K562 (cell line): ENCODE data around the gene TRPM6. TPM values are rescaled to one million over a fixed set of nuclear protein-coding genes. Genes with fewer than 3 reads are reported as not detected.

Experiments used
- ATAC-seq: fragments of 200-7000 bp; cut with Tn5 transposase; 3 replicates; pipeline ENCODE4 v1.9.1; 2020; ENCODE audit warnings: moderate library complexity
- BruUV-seq: library from RNA; stranded (reverse); fragments of 400-500 nt; replicated peaks from 2 replicates; lab custom pipeline; 2021; lab: Mats Ljungman, UMichigan
- CTCF ChIA-PET: fragments of 300-600 bp; formaldehyde crosslinking; extraction: SDS; loops from one replicate; lab custom pipeline; 2021; ENCODE audit warnings: low intra/inter-chr PET ratio; lab: Yijun Ruan, JAX
- POLR2A ChIA-PET: fragments of 300-600, 350-650 bp; sonication (Branson Sonifier 250); formaldehyde crosslinking; extraction: SDS; loops from one replicate; lab custom pipeline; 2021; ENCODE audit warnings: antibody characterized with exemption, inconsistent platforms; lab: Yijun Ruan, JAX
- DNase-seq, 4 experiments: peaks; one replicate each; pipeline versions ENCODE4 v3.0.0 to v3.0.0-alpha.2; 2011 to 2018; ENCODE audit warnings: low spot score in 3 of 4, mixed read lengths in 3 of 4; ENCODE audit errors: extremely low read depth in 1 of 4
- FAIRE-seq: peaks from 2 replicates; lab custom pipeline; 2011; peaks lifted over from hg19 to GRCh38; lab: Jason Lieb, UNC
- H2AFZ ChIP-seq: 2 replicates; pipeline ENCODE4 v1.6.0; 2011; ENCODE audit warnings: low read depth, low read length, control low read depth, inconsistent platforms
- H3K27ac ChIP-seq: fragments of 200-600 bp; 3 replicates; pipeline ENCODE4 v1.8.0; 2011; ENCODE audit warnings: low read depth, mild to moderate bottlenecking, control low read depth, inconsistent platforms, low read length, moderate library complexity, mixed read lengths; ENCODE audit errors: extremely low read depth
- H3K27me3 ChIP-seq, 2 experiments: fragments of 300-600 bp in 1 of 2; 2 replicates in 1 of 2; 3 replicates in 1 of 2; pipeline versions ENCODE4 v1.6.0 to v1.8.0; 2011; ENCODE audit warnings: inconsistent platforms in 2 of 2, low read length in 2 of 2, mild to moderate bottlenecking in 1 of 2, mixed read lengths in 1 of 2, moderate library complexity in 1 of 2; ENCODE audit not compliant: control insufficient read depth in 2 of 2, insufficient read depth in 2 of 2
- H3K36me3 ChIP-seq: fragments of 300-600 bp; 3 replicates; pipeline ENCODE4 v1.8.0; 2011; ENCODE audit warnings: mild to moderate bottlenecking, low read length, inconsistent platforms; ENCODE audit not compliant: control insufficient read depth, insufficient read depth
- H3K4me1 ChIP-seq, 2 experiments: fragments of 200-600 bp in 1 of 2; replicated peaks in 1 of 2; 2 replicates in 1 of 2; 3 replicates in 1 of 2; pipeline versions ENCODE4 v1.5.1 to v1.8.0; 2011; ENCODE audit warnings: inconsistent platforms in 2 of 2, low read length in 2 of 2, mild to moderate bottlenecking in 1 of 2, mixed read lengths in 1 of 2, moderate library complexity in 1 of 2; ENCODE audit not compliant: control insufficient read depth in 2 of 2, insufficient read depth in 2 of 2
- H3K4me2 ChIP-seq: 2 replicates; pipeline ENCODE4 v1.6.1; 2011; ENCODE audit warnings: low read length, control low read depth, inconsistent platforms, mixed read lengths; ENCODE audit not compliant: insufficient read depth
- H3K4me3 ChIP-seq: fragments of 200-600 bp; sonication (generic), shearing (Covaris generic); 2 replicates; pipeline ENCODE4 v1.5.1; 2016; ENCODE audit warnings: control low read depth, inconsistent platforms
- H3K79me2 ChIP-seq: fragments of 200-600 bp; 3 replicates; pipeline ENCODE4 v1.8.0; 2011; ENCODE audit warnings: low read length, inconsistent platforms; ENCODE audit not compliant: control insufficient read depth, insufficient read depth
- H3K9ac ChIP-seq, 2 experiments: 2 replicates each; pipeline versions ENCODE4 v1.6.0 to v1.6.1; 2011; ENCODE audit warnings: low read depth in 2 of 2, low read length in 2 of 2, control low read depth in 1 of 2, inconsistent platforms in 1 of 2, mild to moderate bottlenecking in 1 of 2, mixed read lengths in 1 of 2; ENCODE audit not compliant: insufficient read depth in 1 of 2
- H3K9me1 ChIP-seq: one replicate; pipeline ENCODE4 v1.6.0; 2011; ENCODE audit warnings: inconsistent platforms, mild to moderate bottlenecking, low read length, moderate library complexity; ENCODE audit not compliant: control insufficient read depth, insufficient read depth
- H3K9me3 ChIP-seq: replicated peaks from 2 replicates; pipeline ENCODE4 v1.5.1; 2011; ENCODE audit warnings: low read depth, low read length, inconsistent platforms; ENCODE audit not compliant: control insufficient read depth, insufficient read depth
- H4K20me1 ChIP-seq: replicated peaks from 2 replicates; pipeline ENCODE4 v1.6.1; 2011; ENCODE audit warnings: low read length, inconsistent platforms, mixed read lengths; ENCODE audit not compliant: control insufficient read depth, insufficient read depth
- CBX8 ChIP-seq: fragments of 200-600 bp; sonication (generic); IDR thresholded peaks from 2 replicates; pipeline ENCODE4 v1.6.1; 2012; ENCODE audit warnings: borderline replicate concordance, mixed run types, low read depth, mild to moderate bottlenecking, moderate library complexity, mixed read lengths, low read length, control low read depth, inconsistent platforms; ENCODE audit not compliant: poor library complexity, severe bottlenecking; ENCODE audit errors: extremely low read depth
- NKRF ChIP-seq: fragments of 450-650 bp; IDR thresholded peaks from 2 replicates; pipeline ENCODE4 v1.6.1; 2016; ENCODE audit warnings: borderline replicate concordance
- PTRF ChIP-seq: fragments of 450-650 bp; IDR thresholded peaks from 2 replicates; pipeline ENCODE4 v1.6.1; 2016; ENCODE audit warnings: mild to moderate bottlenecking, missing genetic modification characterization, missing compliant biosample characterization
- TBL1XR1 ChIP-seq, 2 experiments: IDR thresholded peaks; 2 replicates each; pipeline ENCODE4 v1.6.1; 2012; ENCODE audit warnings: improper control_type of control experiment in 2 of 2, low read length in 2 of 2, mild to moderate bottlenecking in 1 of 2
- ZBTB43 ChIP-seq: sonication (generic); formaldehyde crosslinking; IDR thresholded peaks from 2 replicates; pipeline ENCODE4 v1.8.0; 2023; ENCODE audit warnings: mild to moderate bottlenecking, missing genetic modification reagents
- ZNF24 ChIP-seq: fragments of 450-650 bp; IDR thresholded peaks from 2 replicates; pipeline ENCODE4 v1.6.1; 2016
- ZNF311 ChIP-seq: fragments of 250-450 bp; sonication (Bioruptor Pico); IDR thresholded peaks from 2 replicates; pipeline ENCODE4 v1.4.0; 2020; ENCODE audit warnings: mild to moderate bottlenecking, moderate library complexity
- ZNF551 ChIP-seq: fragments of 250-450 bp; sonication (Bioruptor Pico); IDR thresholded peaks from 2 replicates; pipeline ENCODE4 v1.5.0; 2021; ENCODE audit warnings: mild to moderate bottlenecking, moderate library complexity
- ZNF717 ChIP-seq: fragments of 250-450 bp; sonication (Bioruptor Pico); IDR thresholded peaks from 2 replicates; pipeline ENCODE4 v1.5.0; 2021
- WGBS: fragments of 100-300 bp; shearing (Covaris generic); methylation state at CpG from one replicate; pipeline ENCODE4 v1.1.6; 2016; ENCODE audit warnings: low coverage, mixed read lengths; ENCODE audit not compliant: insufficient coverage; ENCODE audit errors: missing lambda C conversion rate; 5-methylcytosine and 5-hydroxymethylcytosine counted together
- in situ Hi-C: fragments of 300-500 bp; cut with MboI; formaldehyde crosslinking; loops from 4 replicates; pipeline ENCODE4 v1.15.0; 2018; ENCODE audit warnings: inconsistent platforms, mixed read lengths
- intact Hi-C: fragments of 100-400 bp; cut with micrococcal nuclease; formaldehyde crosslinking; loops from 2 replicates; pipeline ENCODE4 v1.14.2; 2022
- polyA plus RNA-seq, 8 experiments: library from polyadenylated mRNA; depleted of rRNA in 4 of 8; stranded (reverse) in 5 of 8; unstranded in 3 of 8; fragments of >200 nt; fragmentation: Nextera tagmentation in 2 of 8; fragmentation: Illumina TruSeq in 1 of 8; extraction: Ambion mirVana in 2 of 8; extraction: Trizol in 1 of 8; gene quantifications; 2 replicates each; pipeline versions ENCODE4 v1.2.1 to v1.2.3, GENCODE V29; 2011 to 2014; ENCODE audit warnings: inconsistent platforms in 1 of 8, missing spikeins in 1 of 8
- total RNA-seq, 7 experiments: library from RNA; depleted of rRNA in 6 of 7; stranded (reverse); fragments of >200 nt in 6 of 7; fragmentation: Illumina TruSeq in 2 of 7; extraction: Trizol in 2 of 7; gene quantifications; 2 replicates each; pipeline versions ENCODE4 v1.2.1 to v1.2.3, GENCODE V29; 2011 to 2021; ENCODE audit warnings: low replicate concordance in 1 of 7
- TF ChIP-seq, protein P1 (sequence below): sonication (generic); formaldehyde crosslinking; IDR thresholded peaks from 2 replicates; pipeline ENCODE4 v1.4.0; 2020; ENCODE audit warnings: mild to moderate bottlenecking, missing genetic modification reagents
- TF ChIP-seq, protein P2 (sequence below): fragments of 250-450 bp; sonication (Bioruptor Pico); IDR thresholded peaks from 2 replicates; pipeline ENCODE4 v1.5.0; 2021

The TRPM6 gene
- total and polyA plus RNA-seq, 9 of the 15 experiments (the other 6 are each of a cell fraction or from before 2014, with no cell fraction given), result 0.03 to 0.16 (median 0.09) TPM

DNA sequence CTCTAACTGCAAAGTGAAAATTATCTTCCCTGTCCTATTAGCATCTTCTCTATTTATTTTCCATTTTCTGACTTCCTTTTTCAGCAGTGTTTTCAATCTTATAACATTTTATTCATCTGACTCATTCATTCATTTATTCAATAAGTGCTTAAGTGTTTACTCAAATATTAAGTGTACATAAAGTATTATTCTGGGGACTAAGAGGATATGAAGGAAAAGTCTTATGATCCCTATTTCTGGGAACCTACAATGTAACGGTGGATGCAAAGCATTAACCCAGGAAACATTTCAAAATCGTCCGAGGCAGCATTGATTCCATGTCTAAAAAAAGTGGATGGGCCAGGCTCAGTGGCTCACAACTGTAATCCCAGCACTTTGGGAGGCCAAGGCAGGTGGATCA, 19.4 kb upstream of the TRPM6 start:
- Histone ChIP-seq H3K27me3 (peaks cover 0 to 6% of the 10 kb centered on the region in 2 experiments; a peak in 2 of 5 replicates), H3K9me3 (no peaks in the 10 kb centered on the region), H3K9ac (no peak overlapping the region), H3K79me2 (no peaks in the 10 kb centered on the region), H2AFZ (no peak overlapping the region), H3K4me3 (no peak overlapping the region), H3K4me2 (no peak overlapping the region), H3K27ac (no peak overlapping the region), H3K4me1 (no peaks in the 10 kb centered on the region; a peak in 1 of 5 replicates), H3K9me1 (no peaks in the 10 kb centered on the region), H3K36me3 (no peaks in the 10 kb centered on the region), H4K20me1 (no peaks in the 10 kb centered on the region)
- TF ChIP-seq ZBTB43 (no peak), ZNF311 (CRISPR knock-in tag) (no peak), ZNF551 (CRISPR knock-in tag) (no peak), CBX8 (no peak)
- DNase-seq (no peak), ATAC-seq (no peak), FAIRE-seq (no peak)
- BruUV-seq, result no TSS peak
- ChIA-PET CTCF (no interaction called here), POLR2A (no interaction called here)
- 2% methylated on average over 3 of the region's 3 CpGs for WGBS
- intact Hi-C loops (no loop called here), in situ Hi-C loops (no loop called here)

DNA sequence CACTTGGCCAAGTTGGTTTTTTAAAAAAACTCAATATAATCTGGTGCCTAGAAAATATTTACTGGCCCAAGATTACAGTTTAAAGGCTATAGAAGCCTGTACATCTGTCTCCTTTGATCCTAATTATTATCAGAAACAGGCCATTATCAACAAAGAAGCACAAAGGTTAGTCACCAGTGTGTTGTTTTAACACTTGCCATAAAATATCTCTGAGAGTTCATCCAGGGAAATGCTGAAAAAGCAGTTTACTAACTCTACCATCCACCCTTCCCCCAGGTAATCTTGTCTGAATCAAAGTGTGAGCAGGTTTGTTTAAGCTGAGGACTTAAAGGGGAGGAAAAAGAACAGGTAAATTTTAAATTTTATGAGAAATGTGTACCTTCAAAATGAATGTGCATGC, 13.3 kb upstream of the TRPM6 start:
- H3K4me2 ChIP-seq, result no peak overlapping the region
- no peaks in the 10 kb centered on the region for H3K79me2 ChIP-seq
- intact Hi-C loops (no loop called here), in situ Hi-C loops (no loop called here)
- H3K9ac ChIP-seq, result no peak overlapping the region
- no TSS peak for BruUV-seq
- CTCF ChIA-PET, result no interaction called here
- no peak overlapping the region for H3K27ac ChIP-seq
- POLR2A ChIA-PET, result no interaction called here
- H3K4me3 ChIP-seq, result no peak overlapping the region
- ATAC-seq, result no peak
- no peak overlapping the region for H2AFZ ChIP-seq
- H3K9me3 ChIP-seq, result no peaks in the 10 kb centered on the region
- H4K20me1 ChIP-seq, result no peaks in the 10 kb centered on the region
- H3K9me1 ChIP-seq, result no peaks in the 10 kb centered on the region
- peaks cover 0 to 6% of the 10 kb centered on the region in 2 experiments; a peak in 2 of 5 replicates for H3K27me3 ChIP-seq
- no peaks in the 10 kb centered on the region; a peak in 1 of 5 replicates for H3K4me1 ChIP-seq
- H3K36me3 ChIP-seq, result no peaks in the 10 kb centered on the region
- DNase-seq, result no peak
- no peak for FAIRE-seq
- no peak for TF ChIP-seq TBL1XR1 (IDR thresholded peaks at IDR 0.05; ENCODE audit: low read length in 2 of 2)
- TF ChIP-seq, protein P1, sequence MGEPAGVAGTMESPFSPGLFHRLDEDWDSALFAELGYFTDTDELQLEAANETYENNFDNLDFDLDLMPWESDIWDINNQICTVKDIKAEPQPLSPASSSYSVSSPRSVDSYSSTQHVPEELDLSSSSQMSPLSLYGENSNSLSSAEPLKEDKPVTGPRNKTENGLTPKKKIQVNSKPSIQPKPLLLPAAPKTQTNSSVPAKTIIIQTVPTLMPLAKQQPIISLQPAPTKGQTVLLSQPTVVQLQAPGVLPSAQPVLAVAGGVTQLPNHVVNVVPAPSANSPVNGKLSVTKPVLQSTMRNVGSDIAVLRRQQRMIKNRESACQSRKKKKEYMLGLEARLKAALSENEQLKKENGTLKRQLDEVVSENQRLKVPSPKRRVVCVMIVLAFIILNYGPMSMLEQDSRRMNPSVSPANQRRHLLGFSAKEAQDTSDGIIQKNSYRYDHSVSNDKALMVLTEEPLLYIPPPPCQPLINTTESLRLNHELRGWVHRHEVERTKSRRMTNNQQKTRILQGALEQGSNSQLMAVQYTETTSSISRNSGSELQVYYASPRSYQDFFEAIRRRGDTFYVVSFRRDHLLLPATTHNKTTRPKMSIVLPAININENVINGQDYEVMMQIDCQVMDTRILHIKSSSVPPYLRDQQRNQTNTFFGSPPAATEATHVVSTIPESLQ (CRISPR knock-in tag), result no peak
- TF ChIP-seq, protein P2, sequence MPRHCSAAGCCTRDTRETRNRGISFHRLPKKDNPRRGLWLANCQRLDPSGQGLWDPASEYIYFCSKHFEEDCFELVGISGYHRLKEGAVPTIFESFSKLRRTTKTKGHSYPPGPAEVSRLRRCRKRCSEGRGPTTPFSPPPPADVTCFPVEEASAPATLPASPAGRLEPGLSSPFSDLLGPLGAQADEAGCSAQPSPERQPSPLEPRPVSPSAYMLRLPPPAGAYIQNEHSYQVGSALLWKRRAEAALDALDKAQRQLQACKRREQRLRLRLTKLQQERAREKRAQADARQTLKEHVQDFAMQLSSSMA (CRISPR knock-in tag), result no peak
- TF ChIP-seq PTRF (tag), result no peak
- no peak for TF ChIP-seq NKRF
- no peak for TF ChIP-seq ZNF717 (CRISPR knock-in tag)
- TF ChIP-seq ZNF24, result no peak
